Measurements from ENCODE around the gene FOXC1.
A peak's percentile ranks its signal among the peaks of the same experiment; 100 is the strongest.

FOXC1 gene

DNA sequence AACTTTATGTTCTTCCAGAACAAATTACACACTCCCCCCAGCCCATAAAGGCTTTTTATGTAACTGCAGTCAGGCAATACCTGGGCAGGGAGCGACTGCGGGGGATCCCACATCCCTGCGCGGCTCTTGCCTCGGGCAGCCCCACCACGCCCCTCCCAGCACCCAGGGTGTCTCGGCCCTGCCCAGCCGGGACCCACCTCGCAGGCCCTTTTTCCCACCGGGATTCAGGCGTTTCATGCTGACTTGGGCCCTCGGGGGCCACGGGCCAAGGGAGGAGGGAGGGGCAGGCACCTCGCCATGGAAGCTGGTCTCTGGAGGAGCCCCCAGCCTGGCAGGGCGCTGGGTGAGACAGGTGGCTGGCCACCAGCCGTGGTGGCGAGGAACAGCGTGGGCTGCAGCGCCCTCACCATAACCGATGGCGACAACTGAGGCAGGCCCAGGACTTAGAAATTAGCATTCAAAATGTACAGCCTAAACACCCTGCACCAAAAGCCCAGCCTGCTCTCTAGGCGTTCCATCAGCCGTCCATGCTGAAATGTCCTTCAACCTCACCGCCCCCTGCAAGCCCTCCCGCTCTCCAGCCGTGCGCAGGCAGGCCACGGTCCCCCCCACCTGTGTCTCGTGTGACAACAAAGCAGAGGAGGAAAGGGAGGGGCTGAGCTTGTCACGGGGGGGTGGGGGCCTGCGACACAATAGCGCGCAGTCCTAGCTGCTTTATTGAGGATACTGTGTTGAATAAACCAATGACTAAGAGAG, 15.1 kb upstream of the FOXC1 start:
- no peak overlapping the region for H3K4me3 ChIP-seq (ENCODE audit: low read depth, low read length)
- DNase-seq (ENCODE audit: low read depth): no peak
- TF ChIP-seq, protein P1, sequence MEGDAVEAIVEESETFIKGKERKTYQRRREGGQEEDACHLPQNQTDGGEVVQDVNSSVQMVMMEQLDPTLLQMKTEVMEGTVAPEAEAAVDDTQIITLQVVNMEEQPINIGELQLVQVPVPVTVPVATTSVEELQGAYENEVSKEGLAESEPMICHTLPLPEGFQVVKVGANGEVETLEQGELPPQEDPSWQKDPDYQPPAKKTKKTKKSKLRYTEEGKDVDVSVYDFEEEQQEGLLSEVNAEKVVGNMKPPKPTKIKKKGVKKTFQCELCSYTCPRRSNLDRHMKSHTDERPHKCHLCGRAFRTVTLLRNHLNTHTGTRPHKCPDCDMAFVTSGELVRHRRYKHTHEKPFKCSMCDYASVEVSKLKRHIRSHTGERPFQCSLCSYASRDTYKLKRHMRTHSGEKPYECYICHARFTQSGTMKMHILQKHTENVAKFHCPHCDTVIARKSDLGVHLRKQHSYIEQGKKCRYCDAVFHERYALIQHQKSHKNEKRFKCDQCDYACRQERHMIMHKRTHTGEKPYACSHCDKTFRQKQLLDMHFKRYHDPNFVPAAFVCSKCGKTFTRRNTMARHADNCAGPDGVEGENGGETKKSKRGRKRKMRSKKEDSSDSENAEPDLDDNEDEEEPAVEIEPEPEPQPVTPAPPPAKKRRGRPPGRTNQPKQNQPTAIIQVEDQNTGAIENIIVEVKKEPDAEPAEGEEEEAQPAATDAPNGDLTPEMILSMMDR (IDR thresholded peaks at IDR 0.05; ENCODE audit: low read depth, low read length, missing control alignments): no peak

DNA sequence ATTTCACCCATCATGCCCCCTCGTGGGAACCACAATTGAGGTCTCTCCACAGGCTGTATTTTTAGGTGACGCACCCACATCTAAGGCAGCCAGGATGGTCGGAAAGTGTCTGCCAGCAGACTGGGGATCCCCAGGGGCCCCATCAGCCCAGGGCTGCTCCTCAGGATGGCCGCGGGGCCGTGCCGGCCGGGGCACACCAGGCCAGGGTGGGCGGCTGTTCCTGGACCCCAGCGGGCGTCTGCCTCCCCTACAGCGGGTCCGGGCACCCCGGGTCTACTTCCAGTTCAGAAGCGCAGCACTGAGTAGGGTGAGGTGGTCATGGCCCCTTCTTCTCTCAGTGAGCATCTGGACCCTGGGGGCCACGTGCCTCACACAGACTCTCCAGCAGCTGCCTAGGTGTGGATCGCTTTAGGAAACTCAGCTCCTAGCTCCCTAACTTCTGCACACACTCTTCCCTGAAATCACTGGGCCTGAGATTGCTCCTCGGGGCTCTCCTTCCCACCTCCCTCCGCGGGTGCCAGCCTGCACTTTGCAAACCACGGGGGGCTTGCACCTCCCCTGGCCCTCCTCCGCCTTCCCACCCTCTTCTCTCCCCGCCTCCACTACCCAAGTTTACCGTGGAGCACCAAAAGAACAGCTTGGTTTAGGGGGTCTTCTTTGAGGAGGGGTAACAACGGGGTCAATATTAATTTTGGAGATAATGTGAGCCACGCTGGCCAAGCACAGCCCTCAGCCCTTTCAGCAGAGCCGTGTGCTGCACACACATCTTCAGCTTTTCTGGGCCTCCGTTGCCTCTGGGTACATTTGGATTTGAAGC, 14.2 kb upstream of the FOXC1 start:
- TF ChIP-seq, protein P1 (IDR thresholded peaks at IDR 0.05; ENCODE audit: low read depth, low read length, missing control alignments): no peak
- DNase-seq (ENCODE audit: low read depth): no peak
- no peak overlapping the region for H3K4me3 ChIP-seq (ENCODE audit: low read depth, low read length)

DNA sequence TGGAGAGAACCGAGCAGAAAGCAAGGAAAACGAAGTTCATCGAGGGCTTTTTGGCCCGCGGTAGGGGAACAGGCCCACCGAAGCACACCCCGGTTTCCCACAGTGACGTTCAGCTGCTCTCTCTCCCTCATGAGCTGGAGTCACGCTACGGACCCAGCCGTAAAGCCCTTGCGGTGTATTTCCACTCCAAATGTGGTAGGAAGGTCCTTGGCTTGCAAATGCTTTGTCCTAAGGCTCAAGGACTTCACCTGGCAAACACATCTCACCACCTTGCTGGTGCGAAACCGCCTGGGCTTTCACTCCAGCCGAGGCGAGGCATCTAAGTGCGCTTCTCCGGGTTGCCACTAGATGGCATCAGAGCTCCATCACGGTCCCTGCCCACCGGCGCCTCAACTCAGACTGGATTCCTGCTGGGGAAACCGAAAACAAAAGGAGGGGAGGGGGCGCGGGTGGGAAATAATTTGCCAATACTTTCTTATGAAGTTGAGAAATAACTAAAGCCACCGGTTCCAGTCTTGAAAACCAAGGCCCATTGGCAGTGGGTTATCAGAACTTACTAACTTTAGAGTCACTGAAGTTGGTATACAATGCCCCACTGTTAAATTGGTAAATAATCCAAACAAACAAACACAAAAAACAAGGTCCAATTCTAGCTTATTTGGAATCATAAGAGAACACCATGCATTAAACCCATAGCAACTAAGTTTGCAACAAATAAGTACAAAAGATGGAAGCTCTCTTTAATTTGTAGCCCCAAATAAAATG, 13.4 kb upstream of the FOXC1 start:
- DNase-seq (ENCODE audit: low read depth): no peak

DNA sequence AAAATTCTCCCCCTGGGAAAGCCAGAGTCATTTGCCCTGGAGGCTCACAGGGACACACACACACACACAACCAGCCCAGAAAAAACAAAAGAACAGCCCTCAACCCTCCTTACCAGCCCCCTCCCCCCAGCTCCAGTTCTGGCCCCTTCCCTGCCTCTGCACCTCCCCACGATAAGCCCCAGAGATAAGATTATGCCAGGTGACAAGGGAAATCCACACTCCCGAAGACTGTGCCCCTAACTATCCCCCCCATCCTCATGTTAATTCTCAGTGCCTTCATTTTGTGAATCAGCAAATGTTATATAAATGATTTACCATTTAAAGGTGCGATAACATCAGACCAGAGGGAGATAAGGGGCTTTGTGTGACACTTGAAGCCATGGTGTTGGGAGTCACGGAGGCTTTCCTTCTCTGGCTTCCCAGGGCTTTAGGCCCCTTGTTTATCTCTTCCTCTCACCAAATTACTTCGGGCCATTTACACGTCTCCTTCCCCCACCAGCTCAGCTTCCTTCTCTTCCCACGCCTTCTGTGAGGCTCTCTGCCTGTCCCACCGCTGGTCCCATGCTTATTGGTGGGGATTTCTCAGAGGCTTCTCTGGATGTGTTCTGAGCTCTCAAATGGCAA, 12.5 kb upstream of the FOXC1 start:
- H3K4me3 ChIP-seq (ENCODE audit: low read depth, low read length): no peak overlapping the region
- no peak for DNase-seq (ENCODE audit: low read depth)
- TF ChIP-seq, protein P1 (IDR thresholded peaks at IDR 0.05; ENCODE audit: low read depth, low read length, missing control alignments): no peak

More for the DNA sequence above, 13.4 kb upstream of the FOXC1 start:
- H3K4me3 ChIP-seq (ENCODE audit: low read depth, low read length): no peak overlapping the region
- TF ChIP-seq, protein P1 (IDR thresholded peaks at IDR 0.05; ENCODE audit: low read depth, low read length, missing control alignments): peak; percentile 92

DNA sequence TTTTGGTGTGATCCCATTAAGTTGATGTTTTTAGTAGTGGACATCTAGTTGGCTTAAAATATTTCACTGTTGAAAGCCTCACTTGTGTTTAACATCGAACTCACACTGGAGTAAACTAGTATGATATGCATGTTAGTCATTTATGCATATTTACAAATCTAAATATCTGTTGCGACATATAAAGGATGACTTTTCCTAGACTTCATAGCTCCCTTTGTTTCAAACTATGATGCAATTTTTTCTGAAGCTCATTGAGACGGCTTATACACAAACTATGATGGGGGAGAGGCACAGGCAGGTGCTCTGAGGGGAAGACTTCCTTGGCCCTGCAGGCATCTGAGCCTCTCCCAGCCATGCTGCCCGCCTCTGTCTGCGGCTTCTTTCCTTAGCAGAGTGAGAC, 11.8 kb upstream of the FOXC1 start:
- no peak for DNase-seq (ENCODE audit: low read depth)

DNA sequence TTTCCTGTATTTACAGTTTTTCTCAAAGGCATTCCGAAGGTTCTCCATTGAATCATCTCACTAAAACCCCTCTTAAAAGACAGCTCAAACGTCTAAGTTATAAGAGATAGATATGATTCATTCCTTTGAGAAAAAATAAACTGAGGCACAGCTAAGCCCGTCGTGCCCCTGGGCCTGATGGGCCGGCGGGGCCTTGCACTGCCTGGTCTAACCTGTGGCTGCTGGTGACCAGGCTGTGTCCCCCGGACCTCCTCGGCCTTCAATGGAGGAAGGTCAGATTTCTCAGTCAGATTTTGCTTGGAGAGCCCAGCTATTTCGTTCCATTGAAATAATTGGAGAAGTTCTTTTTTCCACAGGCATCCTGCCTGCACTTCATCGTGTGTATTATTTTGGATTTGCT, 11.3 kb upstream of the FOXC1 start:
- H3K4me3 ChIP-seq (ENCODE audit: low read depth, low read length): no peak overlapping the region
- TF ChIP-seq, protein P1 (IDR thresholded peaks at IDR 0.05; ENCODE audit: low read depth, low read length, missing control alignments): no peak

More for the DNA sequence above, 11.8 kb upstream of the FOXC1 start:
- H3K4me3 ChIP-seq (ENCODE audit: low read depth, low read length): no peak overlapping the region
- TF ChIP-seq, protein P1 (IDR thresholded peaks at IDR 0.05; ENCODE audit: low read depth, low read length, missing control alignments): no peak

More for the DNA sequence above, 11.3 kb upstream of the FOXC1 start:
- no peak for DNase-seq (ENCODE audit: low read depth)

Data from GM12864 (cell line).